ENCODE data around the gene DRAM1. TPM values are rescaled to one million over a fixed set of nuclear protein-coding genes. Genes with fewer than 3 reads are reported as not detected.

Gene DRAM1
- total RNA-seq = 10 to 100 TPM; 31.2 to 32.4 (median 31.6) TPM

- Histone ChIP-seq H3K27me3 (no peaks in the 10 kb centered on the region), H3K4me1 (no peaks in the 10 kb centered on the region), H3K9me3 (no peaks in the 10 kb centered on the region), H3K36me3 (no peaks in the 10 kb centered on the region), H3K4me3 (peak within 1 kb of the TSS; percentile 87 to 93 (median 88)), H3K27ac (peak within 1 kb of the TSS; percentile 90 to 99)
- TF ChIP-seq CTCF (IDR thresholded peaks at IDR 0.05) (peak in 1 of 3 donors; percentile 11), POLR2AphosphoS5 (IDR thresholded peaks at IDR 0.05) (peak; percentile 72 to 92 (median 91)), POLR2A (IDR thresholded peaks at IDR 0.05) (peak; percentile 74)
- peak; percentile 85 to 93 for DNase-seq (ENCODE audit: low spot score in 2 of 2)
- intact Hi-C loops (cut with DNase I; ENCODE audit: low total_unique reads) = no loop called here
Observed at GRCh38 chr12:101876861-101877805, at the start of gene DRAM1. TSS of gene DRAM1 (plus strand) at chr12:101877580. CDS start at chr12:101877790, 210 bp downstream.

GRCh38 chr12:101828463-101829196, 48.8 kb upstream of the DRAM1 start:
- TF ChIP-seq CTCF (IDR thresholded peaks at IDR 0.05) (no peak), POLR2A (IDR thresholded peaks at IDR 0.05) (no peak), POLR2AphosphoS5 (IDR thresholded peaks at IDR 0.05) (no peak)
- intact Hi-C loops (cut with DNase I; ENCODE audit: low total_unique reads) = no loop called here
- no peaks in the 10 kb centered on the region for H3K27me3 ChIP-seq
- no peak overlapping the region for H3K4me3 ChIP-seq
- DNase-seq (ENCODE audit: low spot score in 2 of 2) = no peak
- H3K4me1 ChIP-seq = no peaks in the 10 kb centered on the region
- H3K9me3 ChIP-seq = no peaks in the 10 kb centered on the region
- no peak overlapping the region for H3K27ac ChIP-seq
- H3K36me3 ChIP-seq = no peaks in the 10 kb centered on the region

GRCh38 chr12:101829639-101830366, 47.6 kb upstream of the DRAM1 start:
- Histone ChIP-seq H3K27ac (peak overlapping the region; percentile 76 to 89), H3K4me3 (peak overlapping the region; percentile 66 to 88 (median 76)), H3K9me3 (no peaks in the 10 kb centered on the region), H3K36me3 (no peaks in the 10 kb centered on the region), H3K4me1 (no peaks in the 10 kb centered on the region), H3K27me3 (no peaks in the 10 kb centered on the region)
- intact Hi-C loops (cut with DNase I; ENCODE audit: low total_unique reads) = loop anchor here (5.0 to 10.0 kb wide), 2 partner anchors 733 to 1895 kb away; no protein-coding TSS in a partner anchor
- no peak for DNase-seq (ENCODE audit: low spot score in 2 of 2)
- TF ChIP-seq POLR2AphosphoS5 (IDR thresholded peaks at IDR 0.05) (no peak), CTCF (IDR thresholded peaks at IDR 0.05) (no peak), POLR2A (IDR thresholded peaks at IDR 0.05) (no peak)

GRCh38 chr12:101830367-101831325, 46.7 kb upstream of the DRAM1 start, which contains the start of gene GNPTAB:
TSS of gene GNPTAB (minus strand) at chr12:101830959. CDS start at chr12:101830675, 284 bp downstream.
- DNase-seq (ENCODE audit: low spot score in 2 of 2) = peak; percentile 80 to 93
- intact Hi-C loops (cut with DNase I; ENCODE audit: low total_unique reads) = loop anchor here (5.0 to 10.0 kb wide), 2 partner anchors 733 to 1896 kb away; no protein-coding TSS in a partner anchor

More at GRCh38 chr12:101830367-101831325, 46.7 kb upstream of the DRAM1 start, which contains the start of gene GNPTAB:
- Histone ChIP-seq H3K36me3 (no peaks in the 10 kb centered on the region), H3K4me3 (peak within 1 kb of the TSS; percentile 66 to 88 (median 76)), H3K9me3 (no peaks in the 10 kb centered on the region), H3K27ac (peak within 1 kb of the TSS; percentile 76 to 89), H3K4me1 (no peaks in the 10 kb centered on the region), H3K27me3 (no peaks in the 10 kb centered on the region)
- TF ChIP-seq POLR2A (IDR thresholded peaks at IDR 0.05) (no peak), CTCF (IDR thresholded peaks at IDR 0.05) (peak; percentile 49 to 88 (median 67)), POLR2AphosphoS5 (IDR thresholded peaks at IDR 0.05) (no peak)
